COR-L47 (cell line): ENCODE measurements around the gene TATDN2.
"Not testable (repeated sequence)": the region's sequence is repeated elsewhere in the genome, so short reads cannot be mapped to it uniquely, and the experiment has no call there.

ENCODE experiments used
- DNase-seq: peaks from one replicate; lab custom pipeline; 2025; lab: John Stamatoyannopoulos, UW

TATDN2 gene

GRCh38 chr3:10238345-10239183 is 9.7 kb upstream of the TATDN2 start:
- DNase-seq, result no peak

- DNase-seq, result no peak
These were observed 7.5 kb upstream of the TATDN2 start for GRCh38 chr3:10240799-10241198.

GRCh38 chr3:10242182-10243065 is 5.8 kb upstream of the TATDN2 start:
- no peak for DNase-seq

- no peak for DNase-seq
These were observed 4.2 kb upstream of the TATDN2 start for GRCh38 chr3:10244009-10244408.

GRCh38 chr3:10245081-10245712 is 3.1 kb upstream of the TATDN2 start:
- no peak for DNase-seq

GRCh38 chr3:10247679-10248183 is 528 bp upstream of the TATDN2 start:
- no peak for DNase-seq

- DNase-seq, result no peak
These were observed 907 bp downstream of the TATDN2 start for GRCh38 chr3:10248984-10249748.

GRCh38 chr3:10249833-10250232 is 1.6 kb downstream of the TATDN2 start:
- no peak for DNase-seq

GRCh38 chr3:10251006-10251405 is 2.7 kb downstream of the TATDN2 start:
- no peak for DNase-seq

- DNase-seq, result no peak
These were observed 5.5 kb downstream of the TATDN2 start for GRCh38 chr3:10253731-10254130.

- no peak for DNase-seq
These were observed 7.6 kb downstream of the TATDN2 start for GRCh38 chr3:10255835-10256234.

- DNase-seq, result no peak
These were observed 10.8 kb downstream of the TATDN2 start for GRCh38 chr3:10259036-10259435.

- DNase-seq, result no peak
These were observed 11.5 kb downstream of the TATDN2 start for GRCh38 chr3:10259798-10260197.

GRCh38 chr3:10260211-10260701 is 12.0 kb downstream of the TATDN2 start:
- no peak for DNase-seq

- DNase-seq, result no peak
These were observed 13.8 kb downstream of the TATDN2 start for GRCh38 chr3:10262027-10262426.

- DNase-seq, result no peak
These were observed 15.5 kb downstream of the TATDN2 start for GRCh38 chr3:10263646-10264363.

- no peak for DNase-seq
These were observed 17.6 kb downstream of the TATDN2 start for GRCh38 chr3:10265833-10266232.

- not testable (repeated sequence) for DNase-seq
These were observed 18.7 kb downstream of the TATDN2 start for GRCh38 chr3:10266936-10267335.

GRCh38 chr3:10268116-10268515 is 19.9 kb downstream of the TATDN2 start:
- DNase-seq, result no peak

- DNase-seq, result no peak
These were observed 20.7 kb downstream of the TATDN2 start for GRCh38 chr3:10268930-10269329.

- DNase-seq, result no peak
These were observed 21.2 kb downstream of the TATDN2 start for GRCh38 chr3:10269443-10269842.
